ENCODE data around the gene GRAMD1B.

Gene GRAMD1B

GRCh38 chr11:123409456-123410217 lies 20.4 kb upstream of the GRAMD1B start:
- Histone ChIP-seq H3K9me3 (ENCODE audit: insufficient read depth, low read length, severe bottlenecking) (no peaks in the 10 kb centered on the region), H3K9ac (ENCODE audit: low read depth, low read length) (no peak overlapping the region), H3K79me2 (ENCODE audit: insufficient read depth, low read length) (no peaks in the 10 kb centered on the region), H3K4me3 (ENCODE audit: low read depth in 1 of 2, low read length in 2 of 2) (no peak overlapping the region), H4K20me1 (ENCODE audit: insufficient read depth, low read length) (no peaks in the 10 kb centered on the region), H3K27ac (ENCODE audit: low read length) (no peak overlapping the region), H3K27me3 (ENCODE audit: insufficient read depth, low read length, poor library complexity) (peaks cover 34% of the 10 kb centered on the region), H3K4me1 (ENCODE audit: insufficient read depth, low read length) (no peaks in the 10 kb centered on the region), H3K4me2 (ENCODE audit: insufficient read depth, low read length) (no peak overlapping the region), H3K36me3 (ENCODE audit: insufficient read depth, low read length) (no peaks in the 10 kb centered on the region), H2AFZ (ENCODE audit: low read depth, low read length) (no peak overlapping the region)
- DNase-seq (no peak), ATAC-seq (ENCODE audit: insufficient read depth, low read depth) (no peak)
- TF ChIP-seq CTCF (IDR thresholded peaks at IDR 0.05; ENCODE audit: borderline replicate concordance, extremely low read depth, low read length, poor library complexity, severe bottlenecking), result no peak
- TF ChIP-seq EZH2 (IDR thresholded peaks at IDR 0.05; ENCODE audit: borderline replicate concordance, low read depth, low read length, severe bottlenecking), result no peak

GRCh38 chr11:123410218-123410549 lies 19.9 kb upstream of the GRAMD1B start:
- H3K4me2 ChIP-seq (ENCODE audit: insufficient read depth, low read length), result no peak overlapping the region
- no peaks in the 10 kb centered on the region for H3K79me2 ChIP-seq (ENCODE audit: insufficient read depth, low read length)
- no peak overlapping the region for H3K9ac ChIP-seq (ENCODE audit: low read depth, low read length)
- H2AFZ ChIP-seq (ENCODE audit: low read depth, low read length), result no peak overlapping the region
- H3K27ac ChIP-seq (ENCODE audit: low read length), result no peak overlapping the region
- TF ChIP-seq CTCF (IDR thresholded peaks at IDR 0.05; ENCODE audit: borderline replicate concordance, extremely low read depth, low read length, poor library complexity, severe bottlenecking) (no peak), EZH2 (IDR thresholded peaks at IDR 0.05; ENCODE audit: borderline replicate concordance, low read depth, low read length, severe bottlenecking) (no peak)
- H3K4me3 ChIP-seq (ENCODE audit: low read depth in 1 of 2, low read length in 2 of 2), result no peak overlapping the region
- ATAC-seq (ENCODE audit: insufficient read depth, low read depth) (no peak), DNase-seq (no peak)
- no peaks in the 10 kb centered on the region for H4K20me1 ChIP-seq (ENCODE audit: insufficient read depth, low read length)
- peaks cover 31% of the 10 kb centered on the region for H3K27me3 ChIP-seq (ENCODE audit: insufficient read depth, low read length, poor library complexity)
- no peaks in the 10 kb centered on the region for H3K9me3 ChIP-seq (ENCODE audit: insufficient read depth, low read length, severe bottlenecking)
- H3K4me1 ChIP-seq (ENCODE audit: insufficient read depth, low read length), result no peaks in the 10 kb centered on the region
- H3K36me3 ChIP-seq (ENCODE audit: insufficient read depth, low read length), result no peaks in the 10 kb centered on the region

- no peak for ATAC-seq (ENCODE audit: insufficient read depth, low read depth)
- Histone ChIP-seq H3K27me3 (ENCODE audit: insufficient read depth, low read length, poor library complexity) (peaks cover 26% of the 10 kb centered on the region), H3K4me3 (ENCODE audit: low read depth in 1 of 2, low read length in 2 of 2) (no peak overlapping the region), H3K27ac (ENCODE audit: low read length) (no peak overlapping the region), H3K9ac (ENCODE audit: low read depth, low read length) (no peak overlapping the region), H3K36me3 (ENCODE audit: insufficient read depth, low read length) (no peaks in the 10 kb centered on the region), H3K4me1 (ENCODE audit: insufficient read depth, low read length) (no peaks in the 10 kb centered on the region), H3K9me3 (ENCODE audit: insufficient read depth, low read length, severe bottlenecking) (no peaks in the 10 kb centered on the region), H3K4me2 (ENCODE audit: insufficient read depth, low read length) (no peak overlapping the region), H3K79me2 (ENCODE audit: insufficient read depth, low read length) (no peaks in the 10 kb centered on the region), H4K20me1 (ENCODE audit: insufficient read depth, low read length) (no peaks in the 10 kb centered on the region), H2AFZ (ENCODE audit: low read depth, low read length) (no peak overlapping the region)
- TF ChIP-seq CTCF (IDR thresholded peaks at IDR 0.05; ENCODE audit: borderline replicate concordance, extremely low read depth, low read length, poor library complexity, severe bottlenecking) (no peak), EZH2 (IDR thresholded peaks at IDR 0.05; ENCODE audit: borderline replicate concordance, low read depth, low read length, severe bottlenecking) (no peak)
- no peak for DNase-seq
Measured at GRCh38 chr11:123413636-123414035, 16.4 kb upstream of the GRAMD1B start.
